LNCaP clone FGC (cell line): ENCODE results near the gene USP15.

Source experiments
- DNase-seq: peaks from one replicate; pipeline ENCODE4 v3.0.0-alpha.2; 2011; ENCODE audit warnings: low read depth
- H3K4me3 ChIP-seq: 2 replicates; pipeline ENCODE4 v1.5.1; 2011; ENCODE audit warnings: mild to moderate bottlenecking, low read depth, low read length, control low read depth
- TF ChIP-seq, protein P1 (sequence below): IDR thresholded peaks from 2 replicates; pipeline ENCODE4 v1.5.1; 2012; ENCODE audit warnings: mild to moderate bottlenecking; ENCODE audit not compliant: control insufficient read depth, insufficient read depth; ENCODE audit errors: extremely low read depth

The USP15 gene

GRCh38 chr12:62290846-62291245 lies 30.6 kb downstream of the USP15 start:
- TF ChIP-seq, protein P1, sequence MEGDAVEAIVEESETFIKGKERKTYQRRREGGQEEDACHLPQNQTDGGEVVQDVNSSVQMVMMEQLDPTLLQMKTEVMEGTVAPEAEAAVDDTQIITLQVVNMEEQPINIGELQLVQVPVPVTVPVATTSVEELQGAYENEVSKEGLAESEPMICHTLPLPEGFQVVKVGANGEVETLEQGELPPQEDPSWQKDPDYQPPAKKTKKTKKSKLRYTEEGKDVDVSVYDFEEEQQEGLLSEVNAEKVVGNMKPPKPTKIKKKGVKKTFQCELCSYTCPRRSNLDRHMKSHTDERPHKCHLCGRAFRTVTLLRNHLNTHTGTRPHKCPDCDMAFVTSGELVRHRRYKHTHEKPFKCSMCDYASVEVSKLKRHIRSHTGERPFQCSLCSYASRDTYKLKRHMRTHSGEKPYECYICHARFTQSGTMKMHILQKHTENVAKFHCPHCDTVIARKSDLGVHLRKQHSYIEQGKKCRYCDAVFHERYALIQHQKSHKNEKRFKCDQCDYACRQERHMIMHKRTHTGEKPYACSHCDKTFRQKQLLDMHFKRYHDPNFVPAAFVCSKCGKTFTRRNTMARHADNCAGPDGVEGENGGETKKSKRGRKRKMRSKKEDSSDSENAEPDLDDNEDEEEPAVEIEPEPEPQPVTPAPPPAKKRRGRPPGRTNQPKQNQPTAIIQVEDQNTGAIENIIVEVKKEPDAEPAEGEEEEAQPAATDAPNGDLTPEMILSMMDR = no peak
- no peak overlapping the region for H3K4me3 ChIP-seq
- DNase-seq = no peak

DNA sequence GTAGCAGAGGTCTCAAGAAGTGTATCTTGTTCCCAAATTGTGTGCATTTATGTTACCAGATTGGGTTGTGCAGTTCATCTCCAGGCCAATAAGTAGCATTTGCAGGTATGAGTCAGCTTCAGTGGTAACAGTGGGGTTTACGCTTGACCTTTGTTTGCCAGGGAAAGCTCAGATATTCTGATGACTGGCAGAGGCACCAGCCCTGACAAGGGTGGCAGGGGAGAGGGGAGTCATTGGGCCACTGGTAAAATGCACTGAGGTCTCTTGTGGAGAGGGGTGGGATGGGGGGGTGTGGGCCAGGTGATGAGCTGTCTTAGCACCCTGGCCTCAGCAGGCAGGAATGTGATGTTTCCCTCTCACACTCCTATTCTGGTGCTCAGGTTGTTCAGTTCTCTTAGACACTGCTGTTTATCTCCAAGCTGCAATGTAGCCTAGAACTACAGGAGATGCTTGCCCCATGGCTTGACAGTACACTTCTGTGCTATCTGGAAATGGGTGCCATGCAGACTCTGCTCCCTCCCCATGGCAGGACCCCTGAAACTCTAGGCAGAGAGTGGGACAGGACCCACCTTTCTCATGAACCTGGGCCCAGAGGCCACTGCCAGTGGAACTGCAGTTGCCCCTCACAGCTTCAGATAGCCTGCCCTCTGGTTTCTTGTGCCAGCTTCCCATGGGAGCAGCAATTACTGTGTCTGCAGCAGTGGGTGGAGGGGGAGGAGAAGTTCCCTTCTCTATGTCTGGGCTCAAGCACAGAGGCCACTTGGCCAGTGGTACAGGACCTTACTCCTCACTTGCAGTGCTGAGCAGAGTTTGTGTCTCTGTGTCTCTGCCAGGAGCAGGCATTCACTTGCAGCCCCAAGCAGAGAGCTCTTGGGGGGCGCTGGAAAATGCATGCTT lies 31.9 kb downstream of the USP15 start:
- no peak overlapping the region for H3K4me3 ChIP-seq
- TF ChIP-seq, protein P1 = no peak
- no peak for DNase-seq

DNA sequence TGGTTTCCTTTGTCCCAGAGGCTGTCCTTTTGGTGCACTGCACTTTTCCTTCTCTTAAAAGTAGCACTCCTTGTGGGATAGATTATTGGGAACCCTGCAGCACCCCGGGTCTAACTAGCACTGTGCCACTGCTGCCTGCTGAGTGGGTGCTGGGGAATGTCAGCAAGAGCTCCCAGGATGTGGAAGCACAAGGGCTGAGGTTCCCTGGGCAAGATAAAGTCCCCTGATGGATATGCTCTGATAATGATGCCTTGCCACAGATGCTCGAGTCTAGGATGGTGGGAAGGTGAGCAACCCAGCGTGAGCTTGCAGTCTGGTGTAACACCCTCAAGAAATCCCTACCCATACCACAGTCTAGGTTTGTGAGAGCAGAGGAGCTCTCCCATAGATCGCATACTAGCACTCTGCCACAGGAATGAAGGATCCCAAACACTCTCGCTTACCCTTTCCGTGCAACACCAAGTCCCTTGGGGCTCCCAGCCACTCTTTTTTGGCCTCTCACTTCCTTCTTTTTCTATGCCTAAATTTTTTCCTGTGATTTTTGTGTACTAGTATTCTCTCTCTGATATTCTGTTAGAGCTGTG lies 32.6 kb downstream of the USP15 start:
- no peak overlapping the region for H3K4me3 ChIP-seq
- TF ChIP-seq, protein P1 = no peak
- no peak for DNase-seq

DNA sequence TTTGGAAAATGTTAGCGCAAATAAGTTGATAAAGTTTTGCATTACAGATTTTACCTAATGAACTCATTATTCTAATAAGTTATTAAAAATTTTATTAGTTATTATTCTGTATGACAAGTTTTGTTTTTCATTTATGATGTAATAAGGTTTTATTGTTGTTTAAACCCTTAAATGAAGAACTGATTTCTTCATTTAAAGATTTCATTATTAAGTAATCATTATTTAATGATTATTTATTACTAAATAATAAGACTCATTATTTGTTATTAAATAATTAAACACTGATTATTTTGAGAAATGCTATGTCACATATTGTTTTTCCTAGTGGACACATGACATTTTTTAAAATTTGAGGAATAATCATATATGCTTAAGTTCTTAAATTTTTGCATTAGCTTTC lies 34.2 kb downstream of the USP15 start:
- no peak overlapping the region for H3K4me3 ChIP-seq
- TF ChIP-seq, protein P1 = no peak
- no peak for DNase-seq

- H3K4me3 ChIP-seq = no peak overlapping the region
- no peak for DNase-seq
- TF ChIP-seq, protein P1 = no peak
Observed at GRCh38 chr12:62296001-62296400, 35.8 kb downstream of the USP15 start.

- DNase-seq = no peak
- TF ChIP-seq, protein P1 = no peak
- no peak overlapping the region for H3K4me3 ChIP-seq
Observed at GRCh38 chr12:62297321-62297720, 37.1 kb downstream of the USP15 start.
